Endothelial cell of umbilical vein (primary cell): ENCODE data around the gene CHRM2.
"Not testable (repeated sequence)": the region's sequence is repeated elsewhere in the genome, so short reads cannot be mapped to it uniquely, and the experiment has no call there.

ENCODE experiments used
- CTCF ChIP-seq, 2 donors: IDR thresholded peaks; 1 replicate in 1 of 2; 2 replicates in 1 of 2; pipeline ENCODE4 v1.5.1; 2011; ENCODE audit warnings: low read length in 2 of 2, mild to moderate bottlenecking in 2 of 2, moderate library complexity in 2 of 2, control low read depth in 1 of 2, inconsistent platforms in 1 of 2, low read depth in 1 of 2; ENCODE audit not compliant: insufficient read depth in 1 of 2; ENCODE audit errors: extremely low read depth in 1 of 2
- EZH2 ChIP-seq: IDR thresholded peaks from 2 replicates; pipeline ENCODE4 v1.6.1; 2012; ENCODE audit warnings: borderline replicate concordance, low read depth, mild to moderate bottlenecking, moderate library complexity, low read length, inconsistent platforms; ENCODE audit not compliant: severe bottlenecking
- JUN ChIP-seq: IDR thresholded peaks from 2 replicates; pipeline ENCODE4 v1.6.1; 2011; ENCODE audit warnings: borderline replicate concordance, low read depth; ENCODE audit not compliant: insufficient read length, insufficient read depth
- MYC ChIP-seq: IDR thresholded peaks from one replicate; pipeline ENCODE4 v1.6.1; 2011; ENCODE audit warnings: mild to moderate bottlenecking, low read depth, low read length
- POLR2A ChIP-seq: IDR thresholded peaks from 2 replicates; pipeline ENCODE4 v1.6.1; 2012; ENCODE audit warnings: low read depth, mild to moderate bottlenecking, control low read depth, low read length
- POLR2AphosphoS5 ChIP-seq: IDR thresholded peaks from 2 replicates; pipeline ENCODE4 v1.6.1; 2012; ENCODE audit warnings: low read depth, mild to moderate bottlenecking, control low read depth, low read length, moderate library complexity; ENCODE audit not compliant: insufficient read depth

- not testable (repeated sequence) for TF ChIP-seq CTCF (IDR thresholded peaks at IDR 0.05; ENCODE audit: extremely low read depth in 1 of 2, insufficient read depth in 1 of 2, low read depth in 1 of 2, low read length in 2 of 2); POLR2A; POLR2AphosphoS5; EZH2; MYC; JUN
Measured at GRCh38 chr7:136831398-136831797, 37.1 kb upstream of the CHRM2 start.
